Right forelimb (tissue), 1 donor: ENCODE results near the gene ANKRD13C.
A peak's percentile ranks its signal among the peaks of the same experiment; 100 is the strongest.
"Not testable (repeated sequence)": the region's sequence is repeated elsewhere in the genome, so short reads cannot be mapped to it uniquely, and the experiment has no call there.

Experiments
- DNase-seq: peaks from one replicate; pipeline ENCODE4 v3.0.0-alpha.2; 2018

The ANKRD13C gene

DNA sequence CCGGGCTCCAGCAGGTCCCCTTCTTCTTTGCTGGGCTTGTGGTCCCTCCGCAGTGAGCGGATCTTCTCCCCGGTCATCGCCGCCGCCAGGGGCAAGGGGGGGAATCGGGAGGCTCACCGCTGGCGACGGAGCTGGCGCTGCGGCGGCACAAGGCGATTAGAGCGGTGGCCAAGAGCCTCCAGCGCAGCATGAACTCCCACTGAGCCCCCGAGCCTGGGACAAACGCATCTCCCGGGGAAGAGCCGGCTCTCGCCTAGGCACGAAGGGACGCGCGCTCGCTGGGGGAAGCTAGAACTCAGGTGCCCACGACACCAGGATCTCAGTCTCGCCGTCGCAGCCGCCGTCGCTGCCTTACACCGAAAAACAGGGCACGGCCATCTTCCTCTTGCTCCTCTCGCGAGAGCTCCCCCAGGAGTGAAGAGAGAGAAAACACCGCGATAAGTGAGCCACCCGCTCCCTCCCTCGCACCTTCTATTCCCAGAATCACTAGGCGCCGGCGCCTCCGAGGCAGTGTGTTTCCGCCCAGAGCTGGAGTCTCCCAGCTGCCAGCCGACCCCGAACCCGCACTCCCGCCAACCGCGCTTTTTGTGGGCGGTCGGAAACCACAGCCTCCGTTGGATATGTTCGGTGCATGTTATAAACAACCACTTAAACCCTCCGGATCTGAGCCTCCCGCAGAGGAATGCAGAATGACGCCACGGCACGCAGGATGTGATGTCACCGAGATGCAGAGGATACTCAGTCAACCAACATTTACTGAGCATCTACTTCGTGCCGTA is at the start of gene ANKRD13C:
TSS of gene ANKRD13C (minus strand) at position 391 of the 779 bp plus-strand sequence. CDS start at position 77, 314 bp downstream.
- peak; percentile 95 for DNase-seq

GRCh38 chr1:70403759-70404158 is 49.2 kb upstream of the ANKRD13C start:
- no peak for DNase-seq

GRCh38 chr1:70401974-70402373 is 47.5 kb upstream of the ANKRD13C start:
- DNase-seq: no peak

DNA sequence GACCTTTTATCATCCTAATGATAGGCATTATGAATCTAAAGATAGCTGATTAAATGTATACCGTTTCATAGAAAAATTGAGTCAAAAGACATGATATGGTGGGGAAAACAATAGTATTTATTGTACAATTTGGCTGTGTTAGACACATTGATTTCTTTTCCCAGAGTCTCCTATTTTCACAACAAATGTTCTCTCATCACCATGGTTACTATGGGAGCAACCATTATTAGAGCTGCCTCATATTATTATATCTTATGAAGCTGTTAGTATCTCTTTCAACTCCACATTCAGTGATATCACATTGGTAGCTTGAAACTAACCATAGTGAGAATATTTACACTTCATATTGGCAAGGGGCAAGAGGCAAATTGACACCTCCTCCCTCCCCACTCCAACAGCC is 45.8 kb upstream of the ANKRD13C start:
- DNase-seq: no peak

- no peak for DNase-seq
Observed at GRCh38 chr1:70397013-70397412, 42.5 kb upstream of the ANKRD13C start.

DNA sequence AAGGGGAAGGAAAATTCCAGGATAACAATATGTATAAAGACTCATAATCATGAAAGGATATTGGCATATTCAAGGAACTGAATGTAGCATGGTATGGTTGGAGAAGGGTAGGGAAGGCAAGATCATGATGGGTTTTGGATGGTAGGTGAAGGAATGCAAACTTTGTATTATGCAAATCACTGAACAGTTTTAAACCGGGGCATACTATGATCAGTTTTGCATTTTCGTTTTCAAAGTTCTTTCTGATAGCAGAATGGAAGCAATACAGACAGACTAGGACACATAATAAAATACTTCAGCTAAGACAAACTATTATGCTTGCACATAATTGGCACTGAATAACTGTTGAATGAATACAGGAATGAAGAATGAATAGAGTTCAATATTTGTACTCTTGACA is 42.1 kb upstream of the ANKRD13C start:
- no peak for DNase-seq

GRCh38 chr1:70392626-70393025 is 38.1 kb upstream of the ANKRD13C start:
- no peak for DNase-seq

DNA sequence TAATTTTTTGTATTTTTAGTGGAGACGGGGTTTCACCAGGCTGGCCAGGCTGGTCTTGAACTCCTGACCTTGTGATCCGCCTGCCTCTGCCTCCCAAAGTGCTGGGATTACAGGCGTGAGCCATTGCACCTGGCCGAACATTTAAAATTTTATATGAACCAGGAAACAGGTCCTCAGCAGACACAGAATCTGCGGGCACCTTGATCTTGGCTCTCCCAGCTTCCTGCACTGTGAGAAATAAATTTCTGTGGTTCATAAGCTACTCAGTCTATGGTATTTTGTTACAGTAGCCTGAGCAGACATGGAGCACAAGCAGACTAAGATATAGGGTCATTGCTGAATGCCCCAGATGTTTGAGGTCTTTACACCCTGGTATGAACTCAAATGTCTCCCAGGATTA is 33.0 kb upstream of the ANKRD13C start:
- DNase-seq: no peak

- no peak for DNase-seq
Observed at GRCh38 chr1:70386121-70386520, 31.6 kb upstream of the ANKRD13C start.

- DNase-seq: no peak
Observed at GRCh38 chr1:70385477-70385876, 31.0 kb upstream of the ANKRD13C start.

DNA sequence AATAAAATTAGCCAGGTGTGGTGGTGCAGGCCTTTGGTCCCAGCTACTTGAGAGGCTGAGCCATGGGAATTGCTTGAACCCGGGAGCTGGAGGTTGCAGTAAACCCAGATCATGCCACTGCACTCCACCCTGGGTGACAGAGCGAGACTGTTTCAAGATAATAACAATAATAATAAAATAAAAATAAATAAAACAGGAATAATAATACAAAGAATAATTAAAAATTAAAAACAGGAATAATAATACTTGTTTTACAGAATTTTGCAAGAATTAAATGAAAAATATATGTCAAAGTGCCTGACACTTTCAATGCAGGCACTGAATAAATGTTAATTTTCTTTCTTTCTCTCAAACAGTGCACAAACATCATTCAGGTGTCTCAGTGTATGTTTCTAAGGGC is 30.0 kb upstream of the ANKRD13C start:
- no peak for DNase-seq

- DNase-seq: no peak
Observed at GRCh38 chr1:70383483-70383882, 29.0 kb upstream of the ANKRD13C start.

GRCh38 chr1:70382682-70383081 is 28.2 kb upstream of the ANKRD13C start:
- no peak for DNase-seq

DNA sequence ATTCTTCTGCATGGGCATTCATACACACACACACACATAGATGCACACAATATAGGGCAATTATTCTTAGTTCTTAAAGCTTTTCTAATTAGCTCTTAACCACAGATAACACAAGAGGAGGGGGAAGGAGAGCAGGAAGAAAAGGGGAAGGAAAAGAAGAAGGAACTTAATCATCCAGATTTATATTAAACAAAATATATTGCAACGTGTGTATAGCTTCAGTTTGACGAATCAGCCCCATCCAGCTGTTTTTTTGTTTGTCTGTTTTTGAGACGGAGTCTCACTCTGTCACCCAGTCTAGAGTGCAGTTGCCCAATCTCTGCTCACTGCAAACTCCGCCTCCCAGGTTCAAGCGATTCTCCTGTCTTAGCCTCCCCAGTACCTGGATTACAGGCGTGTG is 21.7 kb upstream of the ANKRD13C start:
- DNase-seq: no peak

- DNase-seq: not testable (repeated sequence)
Observed at GRCh38 chr1:70373580-70373979, 19.1 kb upstream of the ANKRD13C start.

GRCh38 chr1:70372426-70372825 is 17.9 kb upstream of the ANKRD13C start:
- DNase-seq: no peak

DNA sequence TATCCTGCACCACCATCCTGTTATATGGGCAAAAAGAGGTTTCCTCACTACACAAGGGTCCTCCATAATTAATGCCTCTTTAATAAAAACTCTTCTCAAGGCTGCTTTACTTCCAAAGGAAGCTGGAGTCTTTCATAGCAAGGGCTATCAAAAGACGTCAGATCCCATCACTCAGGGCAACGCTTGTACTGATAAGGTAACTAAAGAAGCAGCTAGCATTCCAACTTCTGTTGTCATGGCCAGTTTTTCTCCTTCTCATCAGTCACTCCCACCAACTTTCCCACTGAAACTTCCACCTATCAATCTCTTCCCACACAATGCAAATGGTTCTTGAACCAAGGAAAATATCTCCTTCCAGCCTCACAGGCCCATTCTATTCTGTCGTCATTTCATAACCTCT is 17.1 kb upstream of the ANKRD13C start:
- DNase-seq: not testable (repeated sequence)

GRCh38 chr1:70367397-70367796 is 12.9 kb upstream of the ANKRD13C start:
- DNase-seq: not testable (repeated sequence)

GRCh38 chr1:70366997-70367396 is 12.5 kb upstream of the ANKRD13C start:
- not testable (repeated sequence) for DNase-seq

- DNase-seq: not testable (repeated sequence)
Observed at GRCh38 chr1:70366425-70366952, 12.0 kb upstream of the ANKRD13C start.

GRCh38 chr1:70364439-70364838 is 9.9 kb upstream of the ANKRD13C start:
- no peak for DNase-seq

- DNase-seq: no peak
Observed at GRCh38 chr1:70361727-70362398, 7.3 kb upstream of the ANKRD13C start.

- no peak for DNase-seq
Observed at GRCh38 chr1:70360321-70360720, 5.8 kb upstream of the ANKRD13C start.

DNA sequence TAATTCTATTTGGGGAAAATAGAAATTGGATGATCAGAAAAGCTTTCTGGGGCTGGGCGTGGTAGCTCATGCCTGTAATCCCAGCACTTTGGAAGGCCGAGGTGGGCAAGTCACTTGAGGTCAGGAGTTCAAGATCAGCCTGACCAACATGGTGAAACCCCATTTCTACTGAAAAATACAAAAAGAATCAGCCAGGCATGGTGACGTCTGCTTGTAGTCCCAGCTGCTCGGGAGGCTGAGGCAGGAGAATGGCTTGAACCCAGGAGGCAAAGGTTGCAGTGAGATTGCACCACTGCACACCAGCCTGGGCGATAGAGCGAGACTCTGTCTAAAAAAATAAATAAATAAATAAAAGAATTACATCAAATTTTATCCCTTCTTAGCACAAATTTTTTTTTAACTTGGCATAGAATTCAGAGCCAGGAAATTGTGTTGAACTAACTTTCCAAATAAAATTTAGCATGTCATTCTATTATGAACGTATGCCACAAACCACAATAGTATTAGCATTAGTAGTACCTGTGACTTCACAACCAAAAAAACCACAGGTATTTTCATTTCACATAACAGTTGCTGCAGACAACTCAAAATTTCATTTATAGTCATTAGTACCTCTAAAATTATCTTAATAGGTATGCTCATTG is 4.5 kb upstream of the ANKRD13C start:
- DNase-seq: no peak
